GM18499 (cell line): ENCODE measurements around the gene TGM6.

Experiments used
- ATAC-seq: cut with Tn5 transposase; IDR thresholded peaks from one replicate; pipeline ENCODE4 v1.9.1; 2021; ENCODE audit warnings: moderate number of reproducible peaks; ENCODE audit not compliant: insufficient read depth, unreplicated experiment

Gene TGM6

GRCh38 chr20:2380601-2381000 is at the start of gene TGM6:
TGM6 (plus strand) TSS chr20:2380901; CDS start chr20:2380969, 68 bp downstream.
- ATAC-seq: no peak

GRCh38 chr20:2331106-2331505 is 49.6 kb upstream of the TGM6 start:
- no peak for ATAC-seq

- ATAC-seq: no peak
Measured at GRCh38 chr20:2331901-2332565, 48.7 kb upstream of the TGM6 start.

GRCh38 chr20:2332711-2333110 is 48.0 kb upstream of the TGM6 start:
- ATAC-seq: no peak

GRCh38 chr20:2333821-2334220 is 46.9 kb upstream of the TGM6 start:
- no peak for ATAC-seq

GRCh38 chr20:2335096-2335870 is 45.4 kb upstream of the TGM6 start:
- no peak for ATAC-seq

- ATAC-seq: no peak
Measured at GRCh38 chr20:2336471-2336870, 44.2 kb upstream of the TGM6 start.

- ATAC-seq: no peak
Measured at GRCh38 chr20:2337142-2337541, 43.6 kb upstream of the TGM6 start.

GRCh38 chr20:2338411-2339066 is 42.2 kb upstream of the TGM6 start:
- ATAC-seq: no peak

GRCh38 chr20:2340136-2340535 is 40.6 kb upstream of the TGM6 start:
- ATAC-seq: no peak

GRCh38 chr20:2340823-2341222 is 39.9 kb upstream of the TGM6 start:
- ATAC-seq: no peak

GRCh38 chr20:2341336-2341735 is 39.4 kb upstream of the TGM6 start:
- ATAC-seq: no peak

- no peak for ATAC-seq
Measured at GRCh38 chr20:2342243-2342642, 38.5 kb upstream of the TGM6 start.

GRCh38 chr20:2346188-2346587 is 34.5 kb upstream of the TGM6 start:
- ATAC-seq: no peak

GRCh38 chr20:2348336-2348735 is 32.4 kb upstream of the TGM6 start:
- ATAC-seq: no peak

GRCh38 chr20:2349801-2350200 is 30.9 kb upstream of the TGM6 start:
- no peak for ATAC-seq

- ATAC-seq: no peak
Measured at GRCh38 chr20:2350606-2351005, 30.1 kb upstream of the TGM6 start.

- ATAC-seq: no peak
Measured at GRCh38 chr20:2353231-2353630, 27.5 kb upstream of the TGM6 start.

GRCh38 chr20:2357114-2357513 is 23.6 kb upstream of the TGM6 start:
- ATAC-seq: no peak

GRCh38 chr20:2358006-2358405 is 22.7 kb upstream of the TGM6 start:
- no peak for ATAC-seq

- ATAC-seq: no peak
Measured at GRCh38 chr20:2361035-2361593, 19.6 kb upstream of the TGM6 start.
